HEK293T (cell line): ENCODE measurements around the gene WTIP.

Experiments
- CTCF ChIA-PET: fragments of 350-600 bp; formaldehyde crosslinking; extraction: SDS; loops from one replicate; lab custom pipeline; 2021; ENCODE audit warnings: antibody characterized with exemption, inconsistent platforms; lab: Yijun Ruan, JAX
- POLR2A ChIA-PET: fragments of 350-600 bp; formaldehyde crosslinking; extraction: SDS; loops from one replicate; lab custom pipeline; 2020; ENCODE audit warnings: antibody characterized with exemption, inconsistent platforms; lab: Yijun Ruan, JAX
- DNase-seq: peaks from one replicate; pipeline ENCODE4 v3.0.0; 2012; ENCODE audit warnings: mixed read lengths; ENCODE audit errors: extremely low spot score
- ARNT ChIP-seq: fragments of 450-650 bp; IDR thresholded peaks from 2 replicates; pipeline ENCODE4 v1.6.1; 2017; ENCODE audit warnings: mild to moderate bottlenecking
- BHLHE40 ChIP-seq: fragments of 450-650 bp; IDR thresholded peaks from 2 replicates; pipeline ENCODE4 v1.6.1; 2016; ENCODE audit warnings: mild to moderate bottlenecking, moderate library complexity, borderline replicate concordance
- CTBP1 ChIP-seq: fragments of 450-650 bp; IDR thresholded peaks from 2 replicates; pipeline ENCODE4 v1.6.1; 2016; ENCODE audit warnings: borderline replicate concordance
- ELF4 ChIP-seq: fragments of 450-650 bp; IDR thresholded peaks from 2 replicates; pipeline ENCODE4 v1.6.1; 2017; ENCODE audit warnings: antibody characterized with exemption
- FOXA1 ChIP-seq: fragments of 450-650 bp; IDR thresholded peaks from 2 replicates; pipeline ENCODE4 v1.6.1; 2016; ENCODE audit warnings: mild to moderate bottlenecking
- FOXK2 ChIP-seq: fragments of 450-650 bp; IDR thresholded peaks from 2 replicates; pipeline ENCODE4 v1.6.1; 2016; ENCODE audit warnings: mild to moderate bottlenecking
- HDGF ChIP-seq: fragments of 450-650 bp; IDR thresholded peaks from 2 replicates; pipeline ENCODE4 v1.6.1; 2017; ENCODE audit warnings: antibody characterized with exemption, borderline replicate concordance
- LEF1 ChIP-seq: fragments of 450-650 bp; IDR thresholded peaks from 2 replicates; pipeline ENCODE4 v1.6.1; 2017; ENCODE audit warnings: mild to moderate bottlenecking, borderline replicate concordance
- NFRKB ChIP-seq: fragments of 450-650 bp; IDR thresholded peaks from 2 replicates; pipeline ENCODE4 v1.6.1; 2016; ENCODE audit warnings: mild to moderate bottlenecking, moderate library complexity
- SP1 ChIP-seq: fragments of 450-650 bp; IDR thresholded peaks from 2 replicates; pipeline ENCODE4 v1.6.1; 2017
- ZNF384 ChIP-seq: fragments of 450-650 bp; IDR thresholded peaks from 2 replicates; pipeline ENCODE4 v1.6.1; 2016
- TF ChIP-seq, protein P1 (sequence below): fragments of 450-650 bp; IDR thresholded peaks from 2 replicates; pipeline ENCODE4 v1.6.1; 2016

Gene WTIP

DNA sequence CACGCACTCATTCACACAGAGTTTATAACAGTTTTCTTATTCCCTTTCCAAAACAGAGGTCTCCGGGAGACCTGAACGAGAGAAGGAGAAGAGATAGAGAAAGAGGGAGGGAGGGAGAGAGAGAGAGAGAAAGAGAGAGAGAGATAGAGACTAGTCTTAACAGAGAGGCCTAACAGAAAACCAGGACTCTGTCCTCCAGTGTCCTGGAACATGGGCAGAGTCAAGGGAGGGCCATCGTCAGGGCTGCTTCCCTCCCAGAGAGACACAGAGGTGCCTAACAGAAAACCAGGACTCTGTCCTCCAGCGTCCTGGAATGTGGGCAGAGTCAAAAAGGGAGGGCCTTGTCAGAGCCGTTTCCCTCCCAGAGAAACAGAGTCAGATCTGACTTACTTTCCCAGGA, 78.7 kb downstream of the WTIP start:
- ChIA-PET CTCF (no interaction called here), POLR2A (no interaction called here)
- TF ChIP-seq ZNF384 (no peak), SP1 (no peak), ARNT (no peak), FOXK2 (no peak), FOXA1 (no peak), HDGF (no peak), ELF4 (no peak), LEF1 (no peak), BHLHE40 (no peak), CTBP1 (no peak), NFRKB (no peak)
- TF ChIP-seq, protein P1, sequence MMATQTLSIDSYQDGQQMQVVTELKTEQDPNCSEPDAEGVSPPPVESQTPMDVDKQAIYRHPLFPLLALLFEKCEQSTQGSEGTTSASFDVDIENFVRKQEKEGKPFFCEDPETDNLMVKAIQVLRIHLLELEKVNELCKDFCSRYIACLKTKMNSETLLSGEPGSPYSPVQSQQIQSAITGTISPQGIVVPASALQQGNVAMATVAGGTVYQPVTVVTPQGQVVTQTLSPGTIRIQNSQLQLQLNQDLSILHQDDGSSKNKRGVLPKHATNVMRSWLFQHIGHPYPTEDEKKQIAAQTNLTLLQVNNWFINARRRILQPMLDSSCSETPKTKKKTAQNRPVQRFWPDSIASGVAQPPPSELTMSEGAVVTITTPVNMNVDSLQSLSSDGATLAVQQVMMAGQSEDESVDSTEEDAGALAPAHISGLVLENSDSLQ, result no peak
- no peak for DNase-seq
